Measurements from ENCODE around the gene DYNC1H1.

GRCh38 chr14:101960225-101960624, 4.1 kb upstream of the DYNC1H1 start:
- TF ChIP-seq CTCF (IDR thresholded peaks at IDR 0.05) (peak in 2 of 6 experiments; percentile 28 to 32), POLR2A (IDR thresholded peaks at IDR 0.05) (no peak)
